ENCODE measurements around the gene REV3L. TPM values are rescaled to one million over a fixed set of nuclear protein-coding genes. Genes with fewer than 3 reads are reported as not detected.

The REV3L gene
- total and polyA plus RNA-seq, 2 of the 13 experiments (the other 11 are each of a cell fraction or from before 2014, with no cell fraction given): 12.8 to 31.3 TPM

DNA sequence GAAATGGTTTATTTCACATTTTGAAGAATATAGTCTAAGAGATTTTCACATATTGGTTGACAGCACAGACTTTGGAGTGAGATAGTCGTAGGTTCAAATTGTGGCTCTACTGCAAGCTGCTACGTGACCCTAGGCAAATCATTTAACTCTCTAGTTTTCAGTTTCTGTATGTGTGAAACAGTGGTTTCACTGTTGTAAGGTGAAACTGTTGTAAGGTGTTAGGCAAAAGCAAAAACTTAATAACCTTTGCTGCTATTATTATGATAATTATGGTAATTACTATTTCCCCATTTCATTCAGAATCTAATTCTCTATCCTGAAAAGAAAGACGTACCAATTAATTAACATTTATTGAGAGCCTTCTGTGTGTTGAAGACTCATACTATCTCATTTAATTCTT is 144.2 kb downstream of the REV3L start:
- no peak overlapping the region for H3K27ac ChIP-seq (ENCODE audit: extremely low read length, insufficient read depth, low read length)
- no TSS peak for BruUV-seq (replicated peaks)
- H3K4me2 ChIP-seq (ENCODE audit: low read depth, low read length): no peak overlapping the region
- FAIRE-seq (no peak), DNase-seq (ENCODE audit: low spot score) (no peak), ATAC-seq (no peak)
- H3K4me3 ChIP-seq (replicated peaks in 1 of 3; ENCODE audit: insufficient read depth in 1 of 3, low read depth in 2 of 3, low read length in 3 of 3): no peak overlapping the region
- H3K27me3 ChIP-seq (ENCODE audit: control insufficient read depth in 1 of 2, insufficient read depth in 2 of 2, low read length in 2 of 2): no peaks in the 10 kb centered on the region
- POLR2A ChIA-PET: no interaction called here
- WGBS (ENCODE audit: low lambda C conversion rate): 95% methylated on average over 3 of the region's 3 CpGs
- H2AFZ ChIP-seq (ENCODE audit: low read length): no peak overlapping the region
- in situ Hi-C loops (cut with HindIII; ENCODE audit: extremely low pct_ligation_motif_present, low pct_unique_long_range_greater_than_20kb): no loop called here
- CTCF ChIA-PET (ENCODE audit: low intra/inter-chr PET ratio, low total read pairs): no interaction called here
- no peaks in the 10 kb centered on the region for H3K79me2 ChIP-seq (ENCODE audit: insufficient read depth, low read length)
- no peak overlapping the region for H3K9ac ChIP-seq (ENCODE audit: insufficient read depth, low read depth, low read length)
- H3K36me3 ChIP-seq (replicated peaks in 1 of 2; ENCODE audit: control insufficient read depth in 1 of 2, insufficient read depth in 2 of 2, low read length in 2 of 2): peaks cover 1 to 12% of the 10 kb centered on the region in 2 experiments
- H3K9me3 ChIP-seq (ENCODE audit: low read length): no peaks in the 10 kb centered on the region
- intact Hi-C loops (cut with micrococcal nuclease; ENCODE audit: unreplicated experiment): no loop called here
- peaks cover 8% of the 10 kb centered on the region for H3K4me1 ChIP-seq (ENCODE audit: insufficient read depth, low read length)
- no peaks in the 10 kb centered on the region for H4K20me1 ChIP-seq (ENCODE audit: insufficient read depth, low read length)
- TF ChIP-seq, protein P1, sequence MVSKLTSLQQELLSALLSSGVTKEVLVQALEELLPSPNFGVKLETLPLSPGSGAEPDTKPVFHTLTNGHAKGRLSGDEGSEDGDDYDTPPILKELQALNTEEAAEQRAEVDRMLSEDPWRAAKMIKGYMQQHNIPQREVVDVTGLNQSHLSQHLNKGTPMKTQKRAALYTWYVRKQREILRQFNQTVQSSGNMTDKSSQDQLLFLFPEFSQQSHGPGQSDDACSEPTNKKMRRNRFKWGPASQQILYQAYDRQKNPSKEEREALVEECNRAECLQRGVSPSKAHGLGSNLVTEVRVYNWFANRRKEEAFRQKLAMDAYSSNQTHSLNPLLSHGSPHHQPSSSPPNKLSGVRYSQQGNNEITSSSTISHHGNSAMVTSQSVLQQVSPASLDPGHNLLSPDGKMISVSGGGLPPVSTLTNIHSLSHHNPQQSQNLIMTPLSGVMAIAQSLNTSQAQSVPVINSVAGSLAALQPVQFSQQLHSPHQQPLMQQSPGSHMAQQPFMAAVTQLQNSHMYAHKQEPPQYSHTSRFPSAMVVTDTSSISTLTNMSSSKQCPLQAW (CRISPR knock-in tag; IDR thresholded peaks at IDR 0.05): no peak
- TF ChIP-seq HNF4G (IDR thresholded peaks at IDR 0.05; ENCODE audit: borderline replicate concordance, low read depth, low read length): no peak
- no peak for TF ChIP-seq HNF4G (CRISPR knock-in tag; IDR thresholded peaks at IDR 0.05; ENCODE audit: borderline replicate concordance, low read depth)
- TF ChIP-seq, protein P2, sequence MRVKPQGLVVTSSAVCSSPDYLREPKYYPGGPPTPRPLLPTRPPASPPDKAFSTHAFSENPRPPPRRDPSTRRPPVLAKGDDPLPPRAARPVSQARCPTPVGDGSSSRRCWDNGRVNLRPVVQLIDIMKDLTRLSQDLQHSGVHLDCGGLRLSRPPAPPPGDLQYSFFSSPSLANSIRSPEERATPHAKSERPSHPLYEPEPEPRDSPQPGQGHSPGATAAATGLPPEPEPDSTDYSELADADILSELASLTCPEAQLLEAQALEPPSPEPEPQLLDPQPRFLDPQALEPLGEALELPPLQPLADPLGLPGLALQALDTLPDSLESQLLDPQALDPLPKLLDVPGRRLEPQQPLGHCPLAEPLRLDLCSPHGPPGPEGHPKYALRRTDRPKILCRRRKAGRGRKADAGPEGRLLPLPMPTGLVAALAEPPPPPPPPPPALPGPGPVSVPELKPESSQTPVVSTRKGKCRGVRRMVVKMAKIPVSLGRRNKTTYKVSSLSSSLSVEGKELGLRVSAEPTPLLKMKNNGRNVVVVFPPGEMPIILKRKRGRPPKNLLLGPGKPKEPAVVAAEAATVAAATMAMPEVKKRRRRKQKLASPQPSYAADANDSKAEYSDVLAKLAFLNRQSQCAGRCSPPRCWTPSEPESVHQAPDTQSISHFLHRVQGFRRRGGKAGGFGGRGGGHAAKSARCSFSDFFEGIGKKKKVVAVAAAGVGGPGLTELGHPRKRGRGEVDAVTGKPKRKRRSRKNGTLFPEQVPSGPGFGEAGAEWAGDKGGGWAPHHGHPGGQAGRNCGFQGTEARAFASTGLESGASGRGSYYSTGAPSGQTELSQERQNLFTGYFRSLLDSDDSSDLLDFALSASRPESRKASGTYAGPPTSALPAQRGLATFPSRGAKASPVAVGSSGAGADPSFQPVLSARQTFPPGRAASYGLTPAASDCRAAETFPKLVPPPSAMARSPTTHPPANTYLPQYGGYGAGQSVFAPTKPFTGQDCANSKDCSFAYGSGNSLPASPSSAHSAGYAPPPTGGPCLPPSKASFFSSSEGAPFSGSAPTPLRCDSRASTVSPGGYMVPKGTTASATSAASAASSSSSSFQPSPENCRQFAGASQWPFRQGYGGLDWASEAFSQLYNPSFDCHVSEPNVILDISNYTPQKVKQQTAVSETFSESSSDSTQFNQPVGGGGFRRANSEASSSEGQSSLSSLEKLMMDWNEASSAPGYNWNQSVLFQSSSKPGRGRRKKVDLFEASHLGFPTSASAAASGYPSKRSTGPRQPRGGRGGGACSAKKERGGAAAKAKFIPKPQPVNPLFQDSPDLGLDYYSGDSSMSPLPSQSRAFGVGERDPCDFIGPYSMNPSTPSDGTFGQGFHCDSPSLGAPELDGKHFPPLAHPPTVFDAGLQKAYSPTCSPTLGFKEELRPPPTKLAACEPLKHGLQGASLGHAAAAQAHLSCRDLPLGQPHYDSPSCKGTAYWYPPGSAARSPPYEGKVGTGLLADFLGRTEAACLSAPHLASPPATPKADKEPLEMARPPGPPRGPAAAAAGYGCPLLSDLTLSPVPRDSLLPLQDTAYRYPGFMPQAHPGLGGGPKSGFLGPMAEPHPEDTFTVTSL (CRISPR knock-in tag; IDR thresholded peaks at IDR 0.05; ENCODE audit: borderline replicate concordance): no peak
- TF ChIP-seq ZNF329 (CRISPR knock-in tag; IDR thresholded peaks at IDR 0.05; ENCODE audit: low read depth): no peak
- TF ChIP-seq TEAD2 (CRISPR knock-in tag; IDR thresholded peaks at IDR 0.05): no peak
- TF ChIP-seq BRCA1 (CRISPR knock-in tag; IDR thresholded peaks at IDR 0.05): no peak
- no peak for TF ChIP-seq ELF4 (CRISPR knock-in tag; IDR thresholded peaks at IDR 0.05; ENCODE audit: borderline replicate concordance)
- TF ChIP-seq ZNF816 (CRISPR knock-in tag; IDR thresholded peaks at IDR 0.05; ENCODE audit: borderline replicate concordance): no peak
- no peak for TF ChIP-seq CENPT (CRISPR knock-in tag; IDR thresholded peaks at IDR 0.05; ENCODE audit: low read depth)
- TF ChIP-seq ZNF790 (CRISPR knock-in tag; IDR thresholded peaks at IDR 0.05; ENCODE audit: borderline replicate concordance): no peak
- no peak for TF ChIP-seq ZNF44 (CRISPR knock-in tag; IDR thresholded peaks at IDR 0.05)
- TF ChIP-seq, protein P3, sequence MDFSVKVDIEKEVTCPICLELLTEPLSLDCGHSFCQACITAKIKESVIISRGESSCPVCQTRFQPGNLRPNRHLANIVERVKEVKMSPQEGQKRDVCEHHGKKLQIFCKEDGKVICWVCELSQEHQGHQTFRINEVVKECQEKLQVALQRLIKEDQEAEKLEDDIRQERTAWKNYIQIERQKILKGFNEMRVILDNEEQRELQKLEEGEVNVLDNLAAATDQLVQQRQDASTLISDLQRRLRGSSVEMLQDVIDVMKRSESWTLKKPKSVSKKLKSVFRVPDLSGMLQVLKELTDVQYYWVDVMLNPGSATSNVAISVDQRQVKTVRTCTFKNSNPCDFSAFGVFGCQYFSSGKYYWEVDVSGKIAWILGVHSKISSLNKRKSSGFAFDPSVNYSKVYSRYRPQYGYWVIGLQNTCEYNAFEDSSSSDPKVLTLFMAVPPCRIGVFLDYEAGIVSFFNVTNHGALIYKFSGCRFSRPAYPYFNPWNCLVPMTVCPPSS (IDR thresholded peaks at IDR 0.05): no peak
- TF ChIP-seq PAF1 (CRISPR knock-in tag; IDR thresholded peaks at IDR 0.05): no peak
- TF ChIP-seq, protein P4, sequence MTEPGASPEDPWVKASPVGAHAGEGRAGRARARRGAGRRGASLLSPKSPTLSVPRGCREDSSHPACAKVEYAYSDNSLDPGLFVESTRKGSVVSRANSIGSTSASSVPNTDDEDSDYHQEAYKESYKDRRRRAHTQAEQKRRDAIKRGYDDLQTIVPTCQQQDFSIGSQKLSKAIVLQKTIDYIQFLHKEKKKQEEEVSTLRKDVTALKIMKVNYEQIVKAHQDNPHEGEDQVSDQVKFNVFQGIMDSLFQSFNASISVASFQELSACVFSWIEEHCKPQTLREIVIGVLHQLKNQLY (CRISPR knock-in tag; IDR thresholded peaks at IDR 0.05): no peak
- no peak for TF ChIP-seq PHB2 (IDR thresholded peaks at IDR 0.05; ENCODE audit: partially characterized antibody)
- no peak for TF ChIP-seq IRX3 (CRISPR knock-in tag; IDR thresholded peaks at IDR 0.05; ENCODE audit: borderline replicate concordance, low read depth)
- TF ChIP-seq ZNF775 (CRISPR knock-in tag; IDR thresholded peaks at IDR 0.05; ENCODE audit: borderline replicate concordance): no peak

Measured in HepG2 (cell line).